K562 (cell line): ENCODE results near the gene LHB. TPM values are rescaled to one million over a fixed set of nuclear protein-coding genes. Genes with fewer than 3 reads are reported as not detected.

Experiments
- ATAC-seq: fragments of 200-7000 bp; cut with Tn5 transposase; 3 replicates; pipeline ENCODE4 v1.9.1; 2020; ENCODE audit warnings: moderate library complexity
- BruUV-seq: library from RNA; stranded (reverse); fragments of 400-500 nt; replicated peaks from 2 replicates; lab custom pipeline; 2021; lab: Mats Ljungman, UMichigan
- CTCF ChIA-PET: fragments of 300-600 bp; formaldehyde crosslinking; extraction: SDS; loops from one replicate; lab custom pipeline; 2021; ENCODE audit warnings: low intra/inter-chr PET ratio; lab: Yijun Ruan, JAX
- POLR2A ChIA-PET: fragments of 300-600, 350-650 bp; sonication (Branson Sonifier 250); formaldehyde crosslinking; extraction: SDS; loops from one replicate; lab custom pipeline; 2021; ENCODE audit warnings: antibody characterized with exemption, inconsistent platforms; lab: Yijun Ruan, JAX
- DNase-seq, 4 experiments: peaks; one replicate each; pipeline versions ENCODE4 v3.0.0 to v3.0.0-alpha.2; 2011 to 2018; ENCODE audit warnings: low spot score in 3 of 4, mixed read lengths in 3 of 4; ENCODE audit errors: extremely low read depth in 1 of 4
- FAIRE-seq: peaks from 2 replicates; lab custom pipeline; 2011; peaks lifted over from hg19 to GRCh38; lab: Jason Lieb, UNC
- H2AFZ ChIP-seq: 2 replicates; pipeline ENCODE4 v1.6.0; 2011; ENCODE audit warnings: low read depth, low read length, control low read depth, inconsistent platforms
- H3K27ac ChIP-seq: fragments of 200-600 bp; 3 replicates; pipeline ENCODE4 v1.8.0; 2011; ENCODE audit warnings: low read depth, mild to moderate bottlenecking, control low read depth, inconsistent platforms, low read length, moderate library complexity, mixed read lengths; ENCODE audit errors: extremely low read depth
- H3K27me3 ChIP-seq, 2 experiments: fragments of 300-600 bp in 1 of 2; 2 replicates in 1 of 2; 3 replicates in 1 of 2; pipeline versions ENCODE4 v1.6.0 to v1.8.0; 2011; ENCODE audit warnings: inconsistent platforms in 2 of 2, low read length in 2 of 2, mild to moderate bottlenecking in 1 of 2, mixed read lengths in 1 of 2, moderate library complexity in 1 of 2; ENCODE audit not compliant: control insufficient read depth in 2 of 2, insufficient read depth in 2 of 2
- H3K36me3 ChIP-seq: fragments of 300-600 bp; 3 replicates; pipeline ENCODE4 v1.8.0; 2011; ENCODE audit warnings: mild to moderate bottlenecking, low read length, inconsistent platforms; ENCODE audit not compliant: control insufficient read depth, insufficient read depth
- H3K4me1 ChIP-seq, 2 experiments: fragments of 200-600 bp in 1 of 2; replicated peaks in 1 of 2; 2 replicates in 1 of 2; 3 replicates in 1 of 2; pipeline versions ENCODE4 v1.5.1 to v1.8.0; 2011; ENCODE audit warnings: inconsistent platforms in 2 of 2, low read length in 2 of 2, mild to moderate bottlenecking in 1 of 2, mixed read lengths in 1 of 2, moderate library complexity in 1 of 2; ENCODE audit not compliant: control insufficient read depth in 2 of 2, insufficient read depth in 2 of 2
- H3K4me2 ChIP-seq: 2 replicates; pipeline ENCODE4 v1.6.1; 2011; ENCODE audit warnings: low read length, control low read depth, inconsistent platforms, mixed read lengths; ENCODE audit not compliant: insufficient read depth
- H3K4me3 ChIP-seq: fragments of 200-600 bp; sonication (generic), shearing (Covaris generic); 2 replicates; pipeline ENCODE4 v1.5.1; 2016; ENCODE audit warnings: control low read depth, inconsistent platforms
- H3K79me2 ChIP-seq: fragments of 200-600 bp; 3 replicates; pipeline ENCODE4 v1.8.0; 2011; ENCODE audit warnings: low read length, inconsistent platforms; ENCODE audit not compliant: control insufficient read depth, insufficient read depth
- H3K9ac ChIP-seq, 2 experiments: 2 replicates each; pipeline versions ENCODE4 v1.6.0 to v1.6.1; 2011; ENCODE audit warnings: low read depth in 2 of 2, low read length in 2 of 2, control low read depth in 1 of 2, inconsistent platforms in 1 of 2, mild to moderate bottlenecking in 1 of 2, mixed read lengths in 1 of 2; ENCODE audit not compliant: insufficient read depth in 1 of 2
- H3K9me1 ChIP-seq: one replicate; pipeline ENCODE4 v1.6.0; 2011; ENCODE audit warnings: inconsistent platforms, mild to moderate bottlenecking, low read length, moderate library complexity; ENCODE audit not compliant: control insufficient read depth, insufficient read depth
- H3K9me3 ChIP-seq: replicated peaks from 2 replicates; pipeline ENCODE4 v1.5.1; 2011; ENCODE audit warnings: low read depth, low read length, inconsistent platforms; ENCODE audit not compliant: control insufficient read depth, insufficient read depth
- H4K20me1 ChIP-seq: replicated peaks from 2 replicates; pipeline ENCODE4 v1.6.1; 2011; ENCODE audit warnings: low read length, inconsistent platforms, mixed read lengths; ENCODE audit not compliant: control insufficient read depth, insufficient read depth
- AFF1 ChIP-seq, 2 experiments: fragments of 450-650 bp; IDR thresholded peaks; 2 replicates each; pipeline ENCODE4 v1.6.1; 2018; ENCODE audit warnings: mild to moderate bottlenecking in 2 of 2, low read depth in 1 of 2; ENCODE audit not compliant: partially characterized antibody in 2 of 2
- FOXA3 ChIP-seq, 2 experiments: fragments of 450-650 bp in 1 of 2; sonication (generic) in 1 of 2; formaldehyde crosslinking; IDR thresholded peaks in 1 of 2; conservative IDR thresholded peaks in 1 of 2; 2 replicates each; pipeline versions ENCODE4 v1.4.0 to v1.8.0; 2020 to 2022; ENCODE audit warnings: mild to moderate bottlenecking in 2 of 2, missing genetic modification reagents in 1 of 2
- HCFC1 ChIP-seq: IDR thresholded peaks from 2 replicates; pipeline ENCODE4 v1.6.1; 2012; ENCODE audit warnings: low read depth, low read length, improper control_type of control experiment
- POLR2H ChIP-seq: IDR thresholded peaks from 2 replicates; pipeline ENCODE4 v1.6.1; 2016; ENCODE audit warnings: missing genetic modification characterization, low read depth, mild to moderate bottlenecking, control low read depth, missing compliant biosample characterization, moderate library complexity
- SIX5 ChIP-seq, 2 experiments: IDR thresholded peaks; 2 replicates each; pipeline ENCODE4 v1.6.1; 2011; ENCODE audit warnings: low read length in 2 of 2, borderline replicate concordance in 1 of 2, low read depth in 1 of 2, mild to moderate bottlenecking in 1 of 2, moderate library complexity in 1 of 2; ENCODE audit not compliant: insufficient read depth in 1 of 2
- SPI1 ChIP-seq: IDR thresholded peaks from 2 replicates; pipeline ENCODE4 v1.6.1; 2011; ENCODE audit warnings: low read depth, low read length, control low read depth, borderline replicate concordance
- ZNF143 ChIP-seq: sonication (generic); formaldehyde crosslinking; IDR thresholded peaks from 2 replicates; pipeline ENCODE4 v1.9.0; 2022; ENCODE audit warnings: mild to moderate bottlenecking, missing genetic modification reagents
- WGBS: fragments of 100-300 bp; shearing (Covaris generic); methylation state at CpG from one replicate; pipeline ENCODE4 v1.1.6; 2016; ENCODE audit warnings: low coverage, mixed read lengths; ENCODE audit not compliant: insufficient coverage; ENCODE audit errors: missing lambda C conversion rate; 5-methylcytosine and 5-hydroxymethylcytosine counted together
- in situ Hi-C: fragments of 300-500 bp; cut with MboI; formaldehyde crosslinking; loops from 4 replicates; pipeline ENCODE4 v1.15.0; 2018; ENCODE audit warnings: inconsistent platforms, mixed read lengths
- intact Hi-C: fragments of 100-400 bp; cut with micrococcal nuclease; formaldehyde crosslinking; loops from 2 replicates; pipeline ENCODE4 v1.14.2; 2022
- polyA plus RNA-seq, 8 experiments: library from polyadenylated mRNA; depleted of rRNA in 4 of 8; stranded (reverse) in 5 of 8; unstranded in 3 of 8; fragments of >200 nt; fragmentation: Nextera tagmentation in 2 of 8; fragmentation: Illumina TruSeq in 1 of 8; extraction: Ambion mirVana in 2 of 8; extraction: Trizol in 1 of 8; gene quantifications; 2 replicates each; pipeline versions ENCODE4 v1.2.1 to v1.2.3, GENCODE V29; 2011 to 2014; ENCODE audit warnings: inconsistent platforms in 1 of 8, missing spikeins in 1 of 8
- total RNA-seq, 7 experiments: library from RNA; depleted of rRNA in 6 of 7; stranded (reverse); fragments of >200 nt in 6 of 7; fragmentation: Illumina TruSeq in 2 of 7; extraction: Trizol in 2 of 7; gene quantifications; 2 replicates each; pipeline versions ENCODE4 v1.2.1 to v1.2.3, GENCODE V29; 2011 to 2021; ENCODE audit warnings: low replicate concordance in 1 of 7

Gene LHB
- total and polyA plus RNA-seq, 9 of the 15 experiments (the other 6 are each of a cell fraction or from before 2014, with no cell fraction given): 0.54 TPM; not detected in 8

- Histone ChIP-seq H3K27ac (no peak overlapping the region), H3K27me3 (no peaks in the 10 kb centered on the region), H3K9ac (no peak overlapping the region; a peak in 1 of 4 replicates), H3K4me1 (peaks cover 0 to 12% of the 10 kb centered on the region in 2 experiments; a peak in 3 of 5 replicates), H3K4me2 (no peak overlapping the region), H3K9me3 (no peaks in the 10 kb centered on the region), H4K20me1 (no peaks in the 10 kb centered on the region), H3K79me2 (peaks cover 10% of the 10 kb centered on the region; the same call in 2 of the 3 replicates), H3K4me3 (no peak overlapping the region), H3K36me3 (peaks cover 71% of the 10 kb centered on the region), H3K9me1 (no peaks in the 10 kb centered on the region), H2AFZ (no peak overlapping the region)
- ATAC-seq (no peak), FAIRE-seq (no peak), DNase-seq (no peak)
- ChIA-PET POLR2A (interaction anchor here (0.6 to 1.8 kb wide), 6 partner anchors 9 to 112 kb away, joined by 3 to 4 read pairs (median 4); no protein-coding TSS in a partner anchor), CTCF (no interaction called here)
- no TSS peak for BruUV-seq
- peak; percentile 70 for TF ChIP-seq ZNF143 (CRISPR knock-in tag)
- TF ChIP-seq FOXA3 (CRISPR knock-in tag; conservative IDR thresholded peaks at IDR 0.05 in 1 of 2, IDR thresholded peaks at IDR 0.05 in 1 of 2): no peak
- peak; percentile 60 for TF ChIP-seq HCFC1
- peak in 1 of 2 experiments; percentile 38 for TF ChIP-seq AFF1 (IDR thresholded peaks at IDR 0.05; ENCODE audit: low read depth in 1 of 2, partially characterized antibody in 2 of 2)
- TF ChIP-seq SIX5 (IDR thresholded peaks at IDR 0.05; ENCODE audit: borderline replicate concordance in 1 of 2, insufficient read depth in 1 of 2, low read depth in 1 of 2, low read length in 2 of 2): peak in 1 of 2 experiments; percentile 38; a peak in 1 of 4 replicates
- TF ChIP-seq SPI1: peak; percentile 84
- no peak for TF ChIP-seq POLR2H
- in situ Hi-C loops (no loop called here), intact Hi-C loops (no loop called here)
- WGBS: 100% methylated on average over 2 of the region's 3 CpGs
Measured at GRCh38 chr19:48986211-48986610, 30.7 kb downstream of the LHB start.
